Measurements from ENCODE around the gene LAT.
"Not testable (repeated sequence)": the region's sequence is repeated elsewhere in the genome, so short reads cannot be mapped to it uniquely, and the experiment has no call there.

LAT gene

GRCh38 chr16:28990375-28991040 is 5.7 kb downstream of the LAT start:
- Histone ChIP-seq H3K4me3 (ENCODE audit: low read depth, low read length) (no peak overlapping the region), H3K27me3 (replicated peaks) (no peaks in the 10 kb centered on the region), H3K36me3 (replicated peaks) (peaks cover 19% of the 10 kb centered on the region), H3K27ac (no peak overlapping the region)
- TF ChIP-seq CTCF (IDR thresholded peaks at IDR 0.05; ENCODE audit: low read depth, low read length, missing control alignments) = no peak
- no peak for DNase-seq
- in situ Hi-C loops (cut with HindIII; ENCODE audit: low pct_ligation_motif_present, low sequenced_read_pairs) = no loop called here

- in situ Hi-C loops (cut with HindIII; ENCODE audit: low pct_ligation_motif_present, low sequenced_read_pairs) = no loop called here
- Histone ChIP-seq H3K27ac (no peak overlapping the region), H3K4me3 (ENCODE audit: low read depth, low read length) (no peak overlapping the region), H3K36me3 (replicated peaks) (peaks cover 12% of the 10 kb centered on the region), H3K27me3 (replicated peaks) (no peaks in the 10 kb centered on the region)
- no peak for DNase-seq
- no peak for TF ChIP-seq CTCF (IDR thresholded peaks at IDR 0.05; ENCODE audit: low read depth, low read length, missing control alignments)
Observed at GRCh38 chr16:28991687-28992086, 6.8 kb downstream of the LAT start.

- no peak for DNase-seq
- TF ChIP-seq CTCF (IDR thresholded peaks at IDR 0.05; ENCODE audit: low read depth, low read length, missing control alignments) = no peak
- Histone ChIP-seq H3K27ac (no peak overlapping the region), H3K4me3 (ENCODE audit: low read depth, low read length) (no peak overlapping the region), H3K27me3 (replicated peaks) (no peaks in the 10 kb centered on the region), H3K36me3 (replicated peaks) (peaks cover 5% of the 10 kb centered on the region)
- in situ Hi-C loops (cut with HindIII; ENCODE audit: low pct_ligation_motif_present, low sequenced_read_pairs) = no loop called here
Observed at GRCh38 chr16:28992496-28992895, 7.6 kb downstream of the LAT start.

- DNase-seq = no peak
- Histone ChIP-seq H3K4me3 (ENCODE audit: low read depth, low read length) (no peak overlapping the region), H3K36me3 (replicated peaks) (no peaks in the 10 kb centered on the region), H3K27me3 (replicated peaks) (no peaks in the 10 kb centered on the region), H3K27ac (no peak overlapping the region)
- in situ Hi-C loops (cut with HindIII; ENCODE audit: low pct_ligation_motif_present, low sequenced_read_pairs) = no loop called here
- TF ChIP-seq CTCF (IDR thresholded peaks at IDR 0.05; ENCODE audit: low read depth, low read length, missing control alignments) = no peak
Observed at GRCh38 chr16:28998837-28999236, 14.0 kb downstream of the LAT start.

- in situ Hi-C loops (cut with HindIII; ENCODE audit: low pct_ligation_motif_present, low sequenced_read_pairs) = no loop called here
- no peaks in the 10 kb centered on the region for H3K27me3 ChIP-seq (replicated peaks)
- H3K4me3 ChIP-seq (ENCODE audit: low read depth, low read length) = no peak overlapping the region
- no peak overlapping the region for H3K27ac ChIP-seq
- DNase-seq = no peak
- TF ChIP-seq CTCF (IDR thresholded peaks at IDR 0.05; ENCODE audit: low read depth, low read length, missing control alignments) = no peak
- H3K36me3 ChIP-seq (replicated peaks) = no peaks in the 10 kb centered on the region
Observed at GRCh38 chr16:28999577-28999976, 14.7 kb downstream of the LAT start.

- in situ Hi-C loops (cut with HindIII; ENCODE audit: low pct_ligation_motif_present, low sequenced_read_pairs) = no loop called here
- TF ChIP-seq CTCF (IDR thresholded peaks at IDR 0.05; ENCODE audit: low read depth, low read length, missing control alignments) = no peak
- H3K27me3 ChIP-seq (replicated peaks) = no peaks in the 10 kb centered on the region
- no peak overlapping the region for H3K27ac ChIP-seq
- H3K36me3 ChIP-seq (replicated peaks) = no peaks in the 10 kb centered on the region
- DNase-seq = no peak
- no peak overlapping the region for H3K4me3 ChIP-seq (ENCODE audit: low read depth, low read length)
Observed at GRCh38 chr16:29000019-29000418, 15.2 kb downstream of the LAT start.

- H3K27ac ChIP-seq; H3K4me3 ChIP-seq (ENCODE audit: low read depth, low read length); DNase-seq; in situ Hi-C loops (cut with HindIII; ENCODE audit: low pct_ligation_motif_present, low sequenced_read_pairs); H3K36me3 ChIP-seq (replicated peaks); H3K27me3 ChIP-seq (replicated peaks): not testable (repeated sequence)
Observed at GRCh38 chr16:29004496-29005139, 19.8 kb downstream of the LAT start.
